Activated CD4-positive, alpha-beta T cell treated with anti-CD3 and anti-CD28 coated beads, Interleukin-2, amount 50 U/mL, for 1 hour (primary cell): Measurements from ENCODE around the gene EXD3.

Experiments used
- DNase-seq: peaks from one replicate; pipeline ENCODE4 v3.0.0-alpha.2; 2020

Gene EXD3

GRCh38 chr9:137303151-137303892 is 119.6 kb downstream of the EXD3 start:
- no peak for DNase-seq

- DNase-seq: no peak
Measured at GRCh38 chr9:137302449-137303150, 120.4 kb downstream of the EXD3 start.

- peak; percentile 92 for DNase-seq
Measured at GRCh38 chr9:137302118-137302448, 120.9 kb downstream of the EXD3 start, which contains the start of gene NRARP. TSS of gene NRARP (minus strand) at chr9:137302271. CDS start at chr9:137301928, 343 bp downstream.

- DNase-seq: no peak
Measured at GRCh38 chr9:137301081-137301947, 121.6 kb downstream of the EXD3 start.

- DNase-seq: no peak
Measured at GRCh38 chr9:137300567-137301080, 122.3 kb downstream of the EXD3 start.

GRCh38 chr9:137299938-137300337 is 123.0 kb downstream of the EXD3 start:
- no peak for DNase-seq

- DNase-seq: no peak
Measured at GRCh38 chr9:137299203-137299565, 123.8 kb downstream of the EXD3 start.

- DNase-seq: no peak
Measured at GRCh38 chr9:137298401-137299202, 124.4 kb downstream of the EXD3 start.

- DNase-seq: no peak
Measured at GRCh38 chr9:137297966-137298365, 125.0 kb downstream of the EXD3 start.

- no peak for DNase-seq
Measured at GRCh38 chr9:137296670-137297664, 126.0 kb downstream of the EXD3 start.

- DNase-seq: no peak
Measured at GRCh38 chr9:137295849-137296669, 126.9 kb downstream of the EXD3 start.

- peak; percentile 36 for DNase-seq
Measured at GRCh38 chr9:137295238-137295811, 127.6 kb downstream of the EXD3 start.

GRCh38 chr9:137294681-137295237 is 128.2 kb downstream of the EXD3 start:
- no peak for DNase-seq

- no peak for DNase-seq
Measured at GRCh38 chr9:137294091-137294680, 128.8 kb downstream of the EXD3 start.

GRCh38 chr9:137293482-137294090 is 129.4 kb downstream of the EXD3 start:
- no peak for DNase-seq

GRCh38 chr9:137293094-137293481 is 129.9 kb downstream of the EXD3 start:
- no peak for DNase-seq

- no peak for DNase-seq
Measured at GRCh38 chr9:137286975-137287383, 136.0 kb downstream of the EXD3 start.

- no peak for DNase-seq
Measured at GRCh38 chr9:137281345-137282116, 141.4 kb downstream of the EXD3 start.
